GM12874 (cell line): ENCODE results near the gene CEP250.
A peak's percentile ranks its signal among the peaks of the same experiment; 100 is the strongest.

ENCODE experiments used
- TF ChIP-seq, protein P1 (sequence below): IDR thresholded peaks from 2 replicates; pipeline ENCODE4 v1.5.1; 2011; ENCODE audit warnings: low read depth, mild to moderate bottlenecking, control low read depth, low read length, moderate library complexity; ENCODE audit not compliant: insufficient read depth

The CEP250 gene

DNA sequence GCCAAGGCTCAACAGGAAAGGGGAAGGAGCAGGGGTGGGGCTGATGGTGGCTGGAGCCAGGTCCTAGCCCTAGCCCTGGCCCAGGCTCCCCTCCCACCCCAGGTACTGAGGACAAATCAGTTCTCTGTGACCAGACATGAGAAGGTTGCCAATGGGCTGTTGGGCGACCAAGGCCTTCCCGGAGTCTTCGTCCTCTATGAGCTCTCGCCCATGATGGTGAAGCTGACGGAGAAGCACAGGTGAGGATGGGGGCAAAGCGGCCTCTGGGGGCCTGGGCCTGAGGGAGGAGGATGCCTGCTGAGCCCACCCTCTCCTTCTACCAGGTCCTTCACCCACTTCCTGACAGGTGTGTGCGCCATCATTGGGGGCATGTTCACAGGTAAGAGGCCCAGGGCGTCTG is 101.5 kb downstream of the CEP250 start:
- TF ChIP-seq, protein P1, sequence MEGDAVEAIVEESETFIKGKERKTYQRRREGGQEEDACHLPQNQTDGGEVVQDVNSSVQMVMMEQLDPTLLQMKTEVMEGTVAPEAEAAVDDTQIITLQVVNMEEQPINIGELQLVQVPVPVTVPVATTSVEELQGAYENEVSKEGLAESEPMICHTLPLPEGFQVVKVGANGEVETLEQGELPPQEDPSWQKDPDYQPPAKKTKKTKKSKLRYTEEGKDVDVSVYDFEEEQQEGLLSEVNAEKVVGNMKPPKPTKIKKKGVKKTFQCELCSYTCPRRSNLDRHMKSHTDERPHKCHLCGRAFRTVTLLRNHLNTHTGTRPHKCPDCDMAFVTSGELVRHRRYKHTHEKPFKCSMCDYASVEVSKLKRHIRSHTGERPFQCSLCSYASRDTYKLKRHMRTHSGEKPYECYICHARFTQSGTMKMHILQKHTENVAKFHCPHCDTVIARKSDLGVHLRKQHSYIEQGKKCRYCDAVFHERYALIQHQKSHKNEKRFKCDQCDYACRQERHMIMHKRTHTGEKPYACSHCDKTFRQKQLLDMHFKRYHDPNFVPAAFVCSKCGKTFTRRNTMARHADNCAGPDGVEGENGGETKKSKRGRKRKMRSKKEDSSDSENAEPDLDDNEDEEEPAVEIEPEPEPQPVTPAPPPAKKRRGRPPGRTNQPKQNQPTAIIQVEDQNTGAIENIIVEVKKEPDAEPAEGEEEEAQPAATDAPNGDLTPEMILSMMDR = no peak

DNA sequence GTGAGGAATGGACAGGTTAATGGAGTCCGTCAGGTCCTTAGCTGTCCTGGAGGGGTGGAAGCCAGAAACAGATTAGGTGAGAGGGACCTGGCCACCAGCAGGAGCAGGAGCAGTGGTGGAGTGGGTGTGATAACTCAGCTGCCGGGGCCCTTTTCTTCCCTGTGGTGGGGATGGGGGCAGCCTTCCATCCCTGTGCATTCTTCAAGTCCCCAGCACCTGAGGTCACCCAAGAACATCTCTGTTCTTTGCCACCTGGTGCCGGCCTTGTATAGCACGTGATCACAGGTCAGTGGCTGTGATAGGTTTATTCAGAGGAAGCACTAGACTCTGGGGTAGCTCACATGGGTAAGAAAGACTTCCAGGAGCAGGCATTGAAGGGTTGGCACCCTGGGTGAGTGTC is 103.1 kb downstream of the CEP250 start:
- TF ChIP-seq, protein P1 = no peak

DNA sequence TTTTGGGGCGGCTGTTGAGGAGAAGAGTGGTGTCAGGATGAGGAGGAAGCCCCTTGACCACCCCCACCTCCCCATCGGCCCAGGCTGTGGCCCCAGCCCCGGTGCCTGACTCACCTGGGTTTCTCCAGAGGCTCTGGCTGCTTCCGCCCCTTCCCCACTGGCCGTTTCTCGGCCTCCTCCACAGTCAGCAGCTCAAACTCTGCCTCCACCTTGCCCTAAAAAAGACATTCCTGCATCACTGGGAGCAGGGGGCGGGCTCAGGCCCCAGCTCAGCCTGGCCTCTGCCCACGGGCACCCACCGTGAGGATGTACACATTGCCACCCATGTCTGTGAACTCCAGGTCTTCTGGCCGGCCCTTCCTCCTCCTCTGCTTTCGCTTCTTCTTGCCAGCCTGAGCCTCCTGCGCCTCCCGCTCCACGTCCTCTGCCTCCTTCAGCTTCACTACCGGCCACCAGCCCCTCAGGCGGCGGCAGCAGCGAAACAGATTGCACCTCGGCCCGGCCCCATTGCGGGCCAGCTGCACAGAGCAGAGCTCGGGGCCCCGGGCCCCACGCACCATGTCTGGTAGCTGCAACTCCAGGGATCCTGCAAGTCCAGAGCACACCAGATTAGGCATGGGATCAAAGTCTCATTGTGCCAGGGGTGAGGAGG is 103.8 kb downstream of the CEP250 start:
- TF ChIP-seq, protein P1 = no peak

DNA sequence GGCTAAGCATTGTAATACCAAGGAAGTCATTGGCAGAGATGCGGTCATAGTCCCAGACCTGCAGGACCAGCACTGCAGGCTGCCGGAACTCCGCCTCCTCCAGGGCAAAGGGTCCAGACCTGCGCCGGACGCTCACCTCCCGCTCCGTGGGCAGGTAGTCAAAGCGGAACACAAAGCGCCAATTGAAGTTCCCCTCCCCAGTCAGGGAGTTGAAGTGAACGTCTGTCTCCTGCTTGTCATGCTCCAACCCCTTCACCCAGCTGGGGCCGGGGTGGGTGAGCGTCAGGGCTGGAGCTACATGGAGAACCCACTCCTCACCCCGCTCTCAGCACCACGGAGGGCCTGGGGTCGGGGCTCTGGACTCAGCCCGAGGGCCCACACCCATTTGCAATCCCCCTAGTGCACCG is 104.7 kb downstream of the CEP250 start:
- TF ChIP-seq, protein P1 = no peak

DNA sequence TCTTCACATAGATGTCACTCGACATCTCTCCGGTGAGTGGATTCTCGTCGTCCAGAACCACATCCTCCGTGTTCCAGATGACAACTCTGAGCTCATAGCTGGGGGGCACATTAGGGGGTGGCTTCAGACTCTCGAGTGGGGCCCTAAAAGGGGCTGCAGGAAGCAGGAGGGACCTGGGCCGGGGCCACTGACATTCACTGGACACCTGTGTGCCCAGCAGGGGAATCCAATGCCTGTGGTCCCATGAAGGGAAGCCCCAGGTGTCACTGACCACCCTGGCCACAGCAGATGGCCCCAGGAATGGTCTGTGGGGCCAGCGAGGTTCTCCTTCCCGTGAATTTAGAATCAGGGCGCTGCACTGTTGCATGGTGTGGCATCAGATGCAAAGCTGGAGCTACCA is 105.1 kb downstream of the CEP250 start:
- TF ChIP-seq, protein P1 = no peak

DNA sequence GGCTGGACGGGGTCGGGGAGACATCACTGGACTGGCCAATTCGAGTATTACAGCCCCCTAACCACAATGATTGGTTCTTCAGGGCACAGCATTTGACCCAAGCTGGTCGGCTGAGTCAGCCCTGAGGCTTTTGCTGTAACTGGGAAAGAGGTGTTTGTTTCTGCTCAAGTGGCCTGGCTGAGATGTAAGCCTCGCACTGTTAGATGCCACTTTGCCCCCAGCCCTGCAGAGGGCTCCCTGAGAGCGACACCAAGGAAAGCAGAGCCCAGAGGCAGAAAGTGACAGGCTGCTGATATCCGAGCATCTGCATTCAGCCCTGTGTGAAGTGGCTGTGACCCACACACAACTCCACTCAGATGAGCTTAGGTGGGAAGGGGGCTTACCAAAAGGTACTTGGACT is 105.9 kb downstream of the CEP250 start:
- TF ChIP-seq, protein P1 = peak; percentile 44; the same call in 1 of the 2 replicates

DNA sequence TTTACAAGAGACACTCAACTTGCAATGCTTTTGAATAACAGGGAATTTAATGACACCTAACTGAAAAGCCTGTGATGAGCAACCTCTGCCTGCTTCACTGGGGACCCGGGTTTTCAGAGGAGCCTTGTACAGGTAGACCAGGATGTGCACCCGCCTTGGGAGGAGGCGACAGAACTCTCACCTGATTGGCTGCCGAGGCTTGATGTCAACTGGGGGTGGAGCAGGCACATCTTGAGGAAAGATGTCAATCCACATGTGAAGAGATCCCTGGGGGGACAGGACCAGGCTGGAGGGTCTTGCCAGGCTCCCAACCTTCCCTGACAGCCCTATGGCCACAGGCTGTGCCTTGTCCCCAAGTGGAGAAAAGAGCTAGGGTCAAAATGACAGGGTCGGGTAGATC is 106.3 kb downstream of the CEP250 start:
- TF ChIP-seq, protein P1 = no peak
